ENCODE data around the gene SLCO3A1.
"Not testable (repeated sequence)": the region's sequence is repeated elsewhere in the genome, so short reads cannot be mapped to it uniquely, and the experiment has no call there.

The SLCO3A1 gene

DNA sequence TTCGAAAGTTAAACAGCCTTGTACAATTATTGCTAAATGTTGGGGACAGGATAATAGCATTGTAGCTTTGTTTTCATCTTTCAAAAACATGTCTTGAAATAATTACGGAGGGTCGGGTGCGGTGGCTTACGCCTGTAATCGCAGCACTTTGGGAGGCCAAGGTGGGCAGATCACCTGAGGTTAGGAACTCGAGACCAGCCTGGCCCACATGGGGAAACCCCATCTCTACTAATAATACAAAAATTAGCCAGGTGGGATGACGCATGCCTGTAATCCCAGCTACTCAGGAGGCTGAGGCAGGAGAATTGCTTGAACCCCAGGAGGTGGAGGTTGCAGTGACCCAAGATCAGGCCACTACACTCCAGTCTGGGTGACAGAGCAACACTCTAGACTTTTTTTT, 216.7 kb downstream of the SLCO3A1 start:
- not testable (repeated sequence) for DNase-seq (ENCODE audit: low read depth)

DNA sequence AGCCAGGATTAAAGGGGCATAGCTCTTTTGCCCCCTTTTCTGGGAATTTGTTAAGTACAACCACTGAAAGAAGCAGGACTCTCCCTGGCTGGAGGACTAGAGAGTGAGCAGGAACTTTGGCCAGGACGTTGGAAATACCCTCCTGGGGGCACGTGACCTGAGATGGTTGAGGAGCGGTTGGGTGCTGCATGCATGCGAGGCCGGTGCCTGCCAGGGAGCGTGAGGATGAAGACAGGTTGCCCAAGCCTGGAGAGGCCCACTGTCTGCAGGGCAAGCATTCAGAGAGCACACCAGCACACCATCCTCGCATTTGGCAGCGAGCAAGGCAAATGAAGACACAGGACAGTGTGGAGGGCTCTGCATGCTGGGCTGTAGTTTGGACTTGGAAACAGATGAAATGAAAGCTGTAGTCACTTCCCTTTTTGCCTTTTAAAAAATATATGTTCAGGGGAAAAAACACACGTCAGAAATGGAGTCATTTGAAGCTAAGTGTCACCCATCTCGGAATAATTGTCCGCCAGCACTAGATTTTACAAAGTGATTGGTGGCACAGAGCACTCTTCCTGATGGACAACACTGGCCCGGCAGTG, 217.6 kb downstream of the SLCO3A1 start:
- no peak for DNase-seq (ENCODE audit: low read depth)

DNA sequence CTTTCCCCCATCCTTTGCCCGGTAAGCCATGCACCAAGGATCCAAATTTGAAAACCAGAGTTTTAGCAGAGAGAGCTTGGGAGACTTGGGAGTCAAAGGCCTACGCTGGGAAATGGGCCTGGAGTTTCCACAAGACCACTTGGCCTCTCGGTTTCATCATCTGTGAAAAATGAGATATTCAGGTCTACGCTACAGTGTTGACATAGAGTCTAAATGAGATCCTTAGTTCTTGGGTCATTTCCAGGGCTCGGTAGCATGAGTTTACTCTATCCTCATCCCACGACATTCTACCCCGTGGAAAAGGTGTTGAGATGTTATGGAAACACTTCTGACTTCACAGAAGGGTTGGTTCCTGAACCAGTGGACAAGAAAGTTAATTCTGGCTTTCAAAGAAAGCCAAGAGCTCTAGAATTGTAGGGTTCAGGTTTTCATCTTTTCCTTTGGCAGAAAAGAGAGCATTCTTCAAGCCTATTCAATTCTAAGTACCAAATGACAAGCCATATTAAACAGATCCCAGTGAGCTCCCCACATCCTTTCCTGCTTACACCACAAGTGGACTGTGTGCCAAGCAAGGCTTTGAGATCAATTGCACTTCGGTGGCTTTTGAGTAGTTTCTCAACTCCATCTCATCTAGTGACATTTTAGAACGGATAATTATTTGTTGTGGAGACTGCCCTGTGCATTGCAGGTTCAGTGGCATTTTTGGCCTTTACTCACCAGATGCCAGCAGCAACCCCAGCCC, 219.7 kb downstream of the SLCO3A1 start:
- no peak for DNase-seq (ENCODE audit: low read depth)

DNA sequence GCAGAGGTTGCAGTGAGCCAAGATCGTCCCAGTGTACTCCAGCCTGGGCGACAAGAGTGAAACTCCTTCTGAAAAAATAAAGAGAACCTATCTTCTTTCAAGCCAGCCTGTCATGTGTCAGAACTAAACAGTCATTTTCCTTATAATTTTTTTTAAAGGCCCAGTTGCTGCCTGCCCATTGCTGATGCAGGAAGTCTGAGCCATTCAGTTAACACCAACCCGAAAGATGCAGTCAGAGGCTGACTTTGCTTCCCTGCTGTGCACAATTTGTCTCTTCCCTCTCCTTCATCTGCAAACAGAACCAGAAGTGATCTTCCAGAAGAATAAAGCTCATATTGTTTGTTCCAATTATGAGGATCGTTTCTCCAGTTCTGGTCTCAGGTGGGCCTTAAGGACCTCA, 220.6 kb downstream of the SLCO3A1 start:
- DNase-seq (ENCODE audit: low read depth), result no peak

DNA sequence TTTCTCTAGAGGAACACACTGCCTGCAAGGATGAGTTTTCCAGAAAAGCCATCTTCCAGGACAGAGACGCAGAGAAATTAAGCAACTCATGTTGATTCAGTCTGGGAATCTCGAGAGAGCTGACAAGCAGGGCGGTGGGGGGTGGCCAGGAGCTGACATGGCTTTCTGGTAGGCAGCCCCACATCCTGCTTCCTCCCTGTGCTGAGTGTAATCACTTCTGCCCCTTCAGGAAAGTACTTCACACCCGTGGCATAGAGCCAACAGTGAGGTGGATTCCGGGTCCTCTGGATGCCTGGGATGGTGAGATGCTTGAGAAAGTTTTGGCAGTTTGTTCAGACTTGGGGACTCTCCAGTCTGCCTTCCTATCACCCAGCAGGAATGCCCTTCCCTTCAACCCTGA, 221.1 kb downstream of the SLCO3A1 start:
- DNase-seq (ENCODE audit: low read depth), result no peak

DNA sequence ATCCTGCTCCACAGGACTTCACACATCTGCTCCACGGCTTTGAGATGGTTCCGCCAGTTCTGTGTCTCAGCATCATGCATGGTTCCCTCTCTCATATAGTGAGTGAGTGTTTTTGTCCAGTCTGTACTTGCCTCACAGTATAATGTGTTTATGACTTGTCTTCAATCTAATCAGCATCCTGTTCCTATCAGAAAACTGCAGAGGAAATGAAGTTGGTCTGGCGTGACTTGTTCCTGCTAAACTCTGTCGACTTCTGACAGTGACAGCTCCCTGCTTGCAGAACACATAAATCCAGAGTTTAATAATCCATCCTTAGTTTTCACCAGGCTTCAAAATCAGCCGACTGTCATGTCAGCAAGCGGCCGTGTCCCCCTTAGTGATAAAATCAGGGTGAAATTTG, 222.3 kb downstream of the SLCO3A1 start:
- no peak for DNase-seq (ENCODE audit: low read depth)

DNA sequence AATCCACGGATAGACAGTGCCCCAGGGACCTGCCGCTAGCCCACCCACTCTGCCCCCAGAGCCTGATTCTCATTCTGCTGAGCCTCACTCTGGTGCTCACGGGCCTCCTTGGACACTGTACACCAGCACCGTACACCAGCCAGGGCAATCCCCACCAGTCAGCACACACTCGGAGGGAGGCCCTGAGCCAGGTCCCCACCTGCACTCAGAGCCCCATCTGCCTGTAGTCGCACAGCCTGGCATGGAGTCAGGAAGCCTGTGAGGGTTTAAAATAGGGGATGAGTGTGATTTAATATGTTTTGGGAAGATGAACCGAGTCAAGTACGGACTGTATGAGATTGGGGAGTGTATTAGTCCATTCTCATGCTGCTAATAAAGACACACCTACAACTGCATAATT, 223.0 kb downstream of the SLCO3A1 start:
- DNase-seq (ENCODE audit: low read depth), result no peak

DNA sequence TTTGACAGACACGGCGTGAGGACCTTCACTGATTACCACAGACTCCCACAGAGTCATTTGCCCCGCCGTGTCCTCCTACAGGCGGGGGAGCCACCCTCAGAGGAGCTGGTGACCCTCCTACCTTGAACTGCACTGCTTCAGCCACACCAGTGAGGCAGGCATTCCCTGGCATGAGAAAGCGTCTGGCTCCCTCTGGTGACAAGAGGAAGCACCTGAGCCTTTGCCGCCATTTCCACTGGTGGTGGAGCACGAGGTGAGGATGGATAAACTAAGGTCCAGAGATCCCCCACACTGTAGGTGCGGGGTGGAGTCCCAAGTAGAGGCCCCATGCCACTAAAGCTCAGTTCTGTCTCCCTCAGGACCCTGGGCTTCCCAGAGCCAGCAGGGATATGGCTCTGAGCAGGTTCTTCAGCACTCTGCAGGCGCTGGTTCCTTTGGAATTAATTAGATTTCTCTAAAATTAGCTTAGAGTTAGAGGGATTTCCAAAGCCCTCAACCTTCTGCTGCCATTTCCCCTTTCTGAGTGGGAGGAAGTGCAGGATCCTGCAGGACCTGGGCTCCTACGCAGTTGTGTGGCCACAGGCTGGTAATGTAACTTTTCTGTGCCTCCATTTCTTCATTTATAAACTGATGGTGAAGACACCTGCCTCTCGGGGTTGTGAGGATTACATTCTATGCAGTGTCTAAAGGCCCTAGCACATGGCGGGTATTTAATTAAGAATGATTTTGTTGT, 224.0 kb downstream of the SLCO3A1 start:
- DNase-seq (ENCODE audit: low read depth), result peak; percentile 24

DNA sequence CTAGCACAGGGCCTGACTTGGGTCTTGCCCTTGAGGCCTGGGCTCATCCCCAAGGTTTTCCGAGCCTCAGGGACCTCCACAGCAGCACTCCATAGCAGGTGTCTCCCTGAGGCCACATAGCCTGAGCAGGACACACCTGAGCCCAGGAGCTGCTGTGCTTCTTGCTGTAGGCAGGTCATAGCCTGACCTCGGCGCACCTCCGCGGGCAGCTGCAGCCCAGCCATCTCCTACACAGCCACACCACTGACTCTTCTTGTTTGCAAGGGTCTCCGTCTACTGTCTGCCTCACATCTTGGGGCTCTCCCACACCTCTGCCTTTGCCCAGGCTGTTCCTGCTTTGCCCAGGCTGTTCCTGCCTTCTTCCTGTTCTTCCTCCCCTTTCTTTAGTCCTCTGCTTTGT, 224.8 kb downstream of the SLCO3A1 start:
- no peak for DNase-seq (ENCODE audit: low read depth)

DNA sequence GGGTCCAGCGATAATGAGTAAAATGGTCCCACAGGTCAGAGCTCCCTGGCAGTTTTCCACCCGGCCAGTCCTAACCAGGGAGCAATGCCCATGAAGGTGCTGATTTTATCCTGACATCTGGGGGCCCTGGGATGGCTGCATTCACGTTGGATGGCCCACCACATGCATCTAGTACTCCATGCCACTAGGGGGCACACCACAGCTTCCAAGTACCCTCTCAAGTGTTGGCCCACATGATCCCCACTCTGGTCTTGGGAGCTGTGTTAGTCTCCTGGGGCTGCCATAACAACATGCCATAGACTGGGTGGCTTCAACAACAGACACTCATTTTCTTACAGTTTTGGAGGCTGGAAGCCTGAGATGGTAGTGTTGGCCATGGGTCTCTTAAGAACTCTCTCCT, 225.5 kb downstream of the SLCO3A1 start:
- no peak for DNase-seq (ENCODE audit: low read depth)

DNA sequence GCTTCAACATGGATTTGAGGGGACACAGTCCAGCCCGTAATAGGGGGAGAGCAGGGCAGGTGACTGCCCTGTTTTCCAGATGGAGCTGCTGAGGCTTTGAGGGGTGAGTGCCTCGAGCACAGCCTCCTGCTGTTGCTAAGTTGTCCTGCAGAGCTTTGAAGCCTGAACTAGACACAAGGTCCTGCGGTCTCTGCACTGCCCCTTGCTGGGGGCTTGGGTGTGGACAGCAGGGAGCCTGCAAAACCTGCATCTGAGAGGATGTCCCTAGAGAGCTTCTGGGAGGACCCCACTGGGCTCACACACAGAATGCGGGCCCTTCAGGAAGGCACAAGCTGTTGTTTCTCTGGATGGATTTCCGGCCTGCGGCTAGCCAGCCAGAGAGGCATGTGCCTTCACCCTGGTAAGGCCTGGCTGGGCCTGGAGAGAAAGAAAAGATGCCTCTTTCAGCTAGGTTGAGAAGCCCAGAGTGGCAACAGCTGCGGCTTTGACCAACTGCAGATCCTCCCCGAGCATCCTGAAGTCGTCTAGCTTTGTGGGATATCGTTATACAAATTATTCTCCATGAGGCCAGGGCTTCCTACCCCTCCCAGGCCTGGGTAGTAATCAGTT, 226.2 kb downstream of the SLCO3A1 start:
- no peak for DNase-seq (ENCODE audit: low read depth)

DNA sequence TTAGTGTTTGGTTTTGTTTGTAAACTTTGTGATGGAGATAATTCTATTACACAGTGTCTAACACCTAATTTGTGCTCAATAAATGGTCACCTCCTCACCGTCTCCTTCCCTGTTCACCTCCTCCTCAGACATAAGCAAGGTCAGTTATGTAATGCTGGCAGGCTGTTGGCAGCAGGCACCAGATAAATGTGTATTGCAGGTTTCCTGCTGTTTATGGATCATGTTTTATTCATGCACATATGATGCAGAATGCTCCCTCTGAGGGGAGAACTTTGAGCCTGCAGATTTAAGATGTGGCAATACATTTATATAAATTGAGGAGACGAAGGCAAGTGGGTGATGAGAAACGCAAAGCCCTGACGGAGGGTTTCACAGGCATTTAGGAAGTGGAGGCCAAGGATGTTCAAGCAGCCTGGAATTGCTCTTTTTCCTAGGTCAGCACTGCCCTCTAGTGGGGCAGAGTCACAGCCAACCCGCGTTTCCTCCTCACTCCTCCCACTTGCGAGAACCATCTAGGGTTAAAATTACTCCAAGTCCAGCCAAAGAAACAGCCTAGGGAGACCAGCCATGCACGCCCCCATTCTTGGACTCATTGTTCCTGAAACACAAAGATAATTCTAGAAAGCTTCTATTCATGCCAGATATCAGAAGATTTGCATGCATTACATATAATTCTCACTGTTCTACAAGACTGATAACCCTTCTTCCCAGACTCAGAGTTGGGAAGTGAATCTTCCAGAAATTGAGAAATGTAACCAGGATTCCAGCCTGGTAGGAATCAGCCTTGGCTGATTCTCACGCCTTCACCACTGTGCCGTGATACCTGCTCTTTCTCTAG, 228.7 kb downstream of the SLCO3A1 start:
- no peak for DNase-seq (ENCODE audit: low read depth)

DNA sequence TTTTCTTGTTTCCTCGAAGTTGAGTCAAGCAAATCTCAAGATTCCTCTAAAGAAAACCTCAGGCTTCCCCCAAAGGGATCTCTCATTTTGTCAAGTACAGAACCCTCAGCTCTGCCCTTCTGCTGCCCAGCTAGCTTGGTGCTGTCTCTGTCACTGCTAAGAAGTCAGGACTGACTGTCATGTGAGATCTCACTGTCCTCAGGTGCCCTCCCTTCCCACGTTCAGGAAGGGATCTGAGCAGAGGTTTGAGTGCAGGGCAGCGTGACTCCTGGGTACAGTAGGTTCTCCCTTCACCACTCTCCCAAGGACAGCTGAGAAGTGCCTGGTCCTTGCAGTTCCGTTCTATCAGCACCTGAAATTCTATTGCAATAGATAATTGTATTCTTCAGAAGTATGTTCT, 229.7 kb downstream of the SLCO3A1 start:
- no peak for DNase-seq (ENCODE audit: low read depth)

DNA sequence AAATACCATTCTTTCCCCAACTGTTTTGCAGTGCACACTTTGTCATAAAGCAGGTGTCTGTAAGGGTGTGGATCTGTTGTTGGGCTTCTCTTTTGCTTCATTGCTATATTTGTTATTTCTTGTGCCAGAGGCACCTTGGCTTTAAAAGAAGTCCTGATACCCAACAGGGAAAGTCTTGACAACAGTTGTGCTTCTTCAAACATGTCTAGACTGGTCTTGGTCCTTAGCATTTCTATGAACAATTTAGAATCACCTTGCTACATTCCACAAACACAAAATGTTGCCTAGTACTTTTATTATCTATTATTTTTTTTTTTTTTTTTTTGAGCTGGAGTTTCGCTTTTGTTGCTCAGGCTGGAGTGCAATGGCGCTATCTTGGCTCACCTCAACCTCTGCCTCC, 233.7 kb downstream of the SLCO3A1 start:
- DNase-seq (ENCODE audit: low read depth), result no peak

DNA sequence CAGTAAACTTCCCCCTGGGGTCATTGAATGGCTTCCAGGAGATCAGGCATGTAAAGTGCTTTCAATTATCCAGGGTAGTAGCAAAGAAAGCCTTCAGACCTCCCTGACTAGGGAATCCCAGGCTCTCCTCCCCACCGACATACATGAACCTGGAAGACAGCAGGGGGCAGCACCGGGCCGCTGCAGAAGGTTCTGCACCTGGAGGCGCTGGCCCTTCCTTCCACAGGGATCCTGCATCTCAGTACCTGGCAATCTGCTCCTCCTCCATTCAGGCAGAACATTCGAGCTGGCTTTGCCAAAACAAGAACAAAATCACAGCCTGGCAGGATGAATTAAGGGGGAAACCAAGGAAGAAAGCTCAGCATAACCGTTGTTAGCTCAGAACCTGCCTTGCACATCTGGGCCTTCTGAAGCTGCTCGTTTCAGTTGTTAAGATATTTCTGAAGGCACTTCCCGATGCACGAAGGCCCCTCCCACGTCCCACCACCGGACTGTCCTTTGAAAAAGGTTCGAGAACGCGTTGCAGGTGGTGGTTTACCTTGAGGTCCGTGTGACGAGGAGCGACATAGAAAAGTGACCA, 237.7 kb downstream of the SLCO3A1 start:
- DNase-seq (ENCODE audit: low read depth), result no peak

DNA sequence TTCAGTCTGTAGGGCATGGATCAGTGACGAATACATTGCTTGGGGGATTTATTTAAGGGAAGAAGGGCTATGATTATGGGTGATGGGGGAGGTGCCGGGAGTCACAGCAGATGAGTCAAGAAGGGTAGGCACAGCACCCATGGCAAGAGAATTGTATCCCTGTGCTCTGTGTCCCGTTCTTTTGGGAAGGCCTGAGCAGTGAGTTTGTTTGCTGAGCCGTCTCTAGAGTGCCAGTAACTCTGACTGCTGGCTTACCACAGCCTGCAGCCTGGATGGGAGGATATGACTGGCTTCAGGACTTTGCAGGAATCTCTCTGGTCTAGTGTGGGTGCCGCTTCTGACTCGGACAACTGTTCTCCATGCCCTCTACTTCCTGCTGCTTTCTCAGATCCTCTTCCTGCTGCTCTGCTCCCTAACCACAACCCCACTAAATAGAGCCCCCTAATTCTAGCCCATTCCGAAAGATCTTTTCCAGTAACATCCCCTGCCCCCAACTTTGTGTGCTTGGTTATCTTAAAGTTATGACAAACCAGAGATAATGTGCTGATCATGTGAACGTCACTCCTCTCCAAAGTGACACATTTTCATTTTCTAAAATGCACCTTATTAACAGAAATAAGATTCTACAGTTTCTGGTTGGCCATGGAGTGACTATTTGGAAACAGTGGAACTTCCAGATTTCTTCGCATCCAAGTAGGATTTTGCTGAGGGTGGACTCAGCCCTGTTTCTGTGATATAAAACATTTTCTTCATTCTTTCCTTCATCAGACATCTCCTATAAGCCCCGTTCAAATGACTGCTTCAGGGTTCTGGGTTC, 239.0 kb downstream of the SLCO3A1 start:
- no peak for DNase-seq (ENCODE audit: low read depth)

DNA sequence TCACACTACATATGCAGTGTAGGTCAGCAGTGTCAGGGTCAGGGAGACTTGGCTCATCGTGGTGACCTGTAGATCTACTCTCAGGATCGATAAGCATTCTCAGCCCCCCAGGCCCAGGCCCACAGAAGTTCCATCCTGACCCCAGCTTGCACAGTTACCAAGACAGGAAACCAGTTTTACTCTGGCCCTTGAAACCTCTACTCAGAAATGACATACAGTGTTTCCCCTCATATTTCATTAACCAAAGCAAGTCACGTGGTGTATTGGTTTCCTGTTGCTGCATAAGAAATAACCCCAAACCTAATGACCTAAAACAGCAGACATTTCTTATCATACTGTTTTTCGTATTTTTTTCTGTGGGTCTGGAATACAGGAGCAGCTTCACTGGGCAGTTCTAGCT, 242.2 kb downstream of the SLCO3A1 start:
- DNase-seq (ENCODE audit: low read depth), result no peak

DNA sequence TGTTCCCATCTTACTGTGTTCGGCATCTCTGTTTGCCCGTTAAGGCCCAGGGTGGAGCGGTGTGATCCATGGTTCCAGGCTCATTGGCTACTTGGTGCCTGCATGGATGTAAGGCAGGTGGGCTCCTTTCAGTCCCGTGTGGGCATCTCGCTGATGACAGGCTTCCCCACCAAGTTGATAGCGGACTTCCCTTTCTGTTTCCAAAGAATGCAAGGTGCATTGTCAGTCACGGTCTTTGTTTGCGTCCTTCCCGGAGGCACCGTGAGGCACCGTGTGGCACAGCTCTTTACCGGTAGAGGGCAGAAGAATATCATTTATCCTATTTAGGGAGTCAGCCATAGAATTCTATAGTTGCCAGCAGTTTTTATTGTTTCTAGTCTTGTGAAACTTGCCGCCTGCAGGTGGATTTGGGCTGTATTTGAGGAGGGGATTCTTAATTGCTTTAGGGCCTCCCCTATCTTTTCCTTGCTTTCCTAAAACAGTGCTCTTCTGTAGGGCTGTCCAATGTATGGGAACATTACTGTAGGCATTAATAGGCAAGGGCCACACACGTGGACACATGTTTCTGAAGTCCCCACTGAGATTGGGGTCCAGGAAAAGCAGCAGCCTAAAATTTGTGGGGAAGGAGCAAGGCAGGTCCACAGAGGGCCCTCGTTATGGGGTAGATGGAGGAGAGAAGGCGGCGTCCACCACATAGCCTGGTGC, 244.1 kb downstream of the SLCO3A1 start:
- no peak for DNase-seq (ENCODE audit: low read depth)

DNA sequence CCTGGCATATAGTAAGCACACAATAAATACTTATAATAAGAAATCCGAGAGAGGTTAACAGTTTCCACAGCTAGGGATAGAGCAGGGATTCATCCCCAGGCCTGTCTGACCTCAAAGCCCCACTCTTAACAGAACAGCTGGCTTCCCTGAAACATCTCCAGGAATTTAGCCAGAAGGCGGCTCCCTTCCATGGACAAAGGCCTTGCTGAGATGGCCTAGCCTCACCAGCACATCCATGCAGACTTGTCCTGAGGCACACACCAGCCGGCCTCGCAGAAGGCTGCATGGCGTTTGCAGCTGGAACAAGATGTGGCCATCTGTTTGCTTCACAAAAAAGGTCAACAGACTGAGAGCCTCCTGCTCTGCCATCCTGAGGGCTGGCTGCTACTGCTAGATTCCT, 245.4 kb downstream of the SLCO3A1 start:
- no peak for DNase-seq (ENCODE audit: low read depth)

DNA sequence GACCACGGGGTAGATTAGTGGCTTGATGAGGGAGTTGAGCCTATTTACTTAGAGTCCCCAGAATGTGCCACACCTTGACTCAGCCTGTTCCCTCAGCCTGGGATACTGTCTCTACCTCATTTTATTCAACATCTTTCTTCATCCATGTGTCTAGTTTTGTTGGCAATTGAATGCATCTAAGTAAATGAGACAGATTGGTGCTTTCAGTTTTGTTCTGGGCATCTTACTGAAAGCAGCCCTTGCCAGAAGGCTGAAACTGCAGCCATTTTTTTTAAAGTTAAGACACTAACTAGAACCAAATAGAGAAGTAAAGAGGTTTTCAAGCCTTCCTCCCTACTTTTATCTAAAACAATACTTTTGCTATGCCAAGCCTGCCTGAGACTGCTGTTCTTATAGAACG, 246.8 kb downstream of the SLCO3A1 start:
- no peak for DNase-seq (ENCODE audit: low read depth)
